GM19468 (cell line): ENCODE data around the gene PCDHGC5.

Experiments used
- ATAC-seq: cut with Tn5 transposase; IDR thresholded peaks from one replicate; pipeline ENCODE4 v1.9.1; 2021; ENCODE audit warnings: mild to moderate bottlenecking, moderate library complexity, moderate number of reproducible peaks; ENCODE audit not compliant: unreplicated experiment; ENCODE audit errors: extremely low read depth

PCDHGC5 gene

DNA sequence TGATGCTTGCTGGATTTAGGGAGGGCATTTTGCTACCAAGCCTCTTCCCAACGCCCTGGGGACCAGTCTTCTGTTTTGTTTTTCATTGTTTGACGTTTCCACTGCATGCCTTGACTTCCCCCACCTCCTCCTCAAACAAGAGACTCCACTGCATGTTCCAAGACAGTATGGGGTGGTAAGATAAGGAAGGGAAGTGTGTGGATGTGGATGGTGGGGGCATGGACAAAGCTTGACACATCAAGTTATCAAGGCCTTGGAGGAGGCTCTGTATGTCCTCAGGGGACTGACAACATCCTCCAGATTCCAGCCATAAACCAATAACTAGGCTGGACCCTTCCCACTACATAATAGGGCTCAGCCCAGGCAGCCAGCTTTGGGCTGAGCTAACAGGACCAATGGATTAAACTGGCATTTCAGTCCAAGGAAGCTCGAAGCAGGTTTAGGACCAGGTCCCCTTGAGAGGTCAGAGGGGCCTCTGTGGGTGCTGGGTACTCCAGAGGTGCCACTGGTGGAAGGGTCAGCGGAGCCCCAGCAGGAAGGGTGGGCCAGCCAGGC is 23.0 kb downstream of the PCDHGC5 start:
- no peak for ATAC-seq

DNA sequence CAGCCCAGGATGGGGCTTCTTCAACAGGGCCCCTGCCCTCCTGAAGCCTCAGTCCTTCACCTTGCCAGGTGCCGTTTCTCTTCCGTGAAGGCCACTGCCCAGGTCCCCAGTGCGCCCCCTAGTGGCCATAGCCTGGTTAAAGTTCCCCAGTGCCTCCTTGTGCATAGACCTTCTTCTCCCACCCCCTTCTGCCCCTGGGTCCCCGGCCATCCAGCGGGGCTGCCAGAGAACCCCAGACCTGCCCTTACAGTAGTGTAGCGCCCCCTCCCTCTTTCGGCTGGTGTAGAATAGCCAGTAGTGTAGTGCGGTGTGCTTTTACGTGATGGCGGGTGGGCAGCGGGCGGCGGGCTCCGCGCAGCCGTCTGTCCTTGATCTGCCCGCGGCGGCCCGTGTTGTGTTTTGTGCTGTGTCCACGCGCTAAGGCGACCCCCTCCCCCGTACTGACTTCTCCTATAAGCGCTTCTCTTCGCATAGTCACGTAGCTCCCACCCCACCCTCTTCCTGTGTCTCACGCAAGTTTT is 23.6 kb downstream of the PCDHGC5 start:
- ATAC-seq, result no peak

DNA sequence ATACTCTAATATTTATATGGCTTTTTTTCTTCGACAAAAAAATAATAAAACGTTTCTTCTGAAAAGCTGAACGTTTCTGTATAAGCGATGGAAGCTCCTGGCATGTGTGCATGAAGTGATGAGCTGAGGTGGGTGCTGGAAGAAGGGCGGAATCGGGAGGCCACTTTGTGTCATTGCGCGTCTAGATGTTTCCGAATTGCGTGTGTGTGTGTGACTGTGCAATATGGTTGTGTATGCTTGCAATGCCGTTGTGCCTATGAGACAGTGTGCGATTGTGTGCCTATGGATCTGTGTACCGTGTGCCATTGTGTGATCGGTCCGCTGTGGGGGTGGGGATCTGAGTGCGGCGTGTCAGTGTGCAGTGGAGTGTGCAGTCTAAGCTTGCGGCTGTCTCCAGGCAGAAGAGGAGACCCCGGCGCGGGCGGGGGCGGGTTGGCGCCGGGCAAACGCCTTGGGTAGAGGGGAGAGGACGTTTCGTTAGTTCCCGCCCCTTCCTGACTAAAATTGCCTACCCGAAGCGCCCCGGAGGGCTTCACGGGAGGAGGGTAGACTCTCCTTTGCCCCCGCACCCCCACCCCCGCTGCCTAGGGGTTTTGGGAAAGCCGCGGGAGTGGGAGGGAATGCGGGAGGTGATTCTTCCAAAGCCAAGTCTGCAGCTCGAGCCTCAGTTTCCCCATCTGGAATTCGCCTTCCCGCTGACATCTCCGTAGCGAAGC is 24.2 kb downstream of the PCDHGC5 start:
- ATAC-seq, result no peak

DNA sequence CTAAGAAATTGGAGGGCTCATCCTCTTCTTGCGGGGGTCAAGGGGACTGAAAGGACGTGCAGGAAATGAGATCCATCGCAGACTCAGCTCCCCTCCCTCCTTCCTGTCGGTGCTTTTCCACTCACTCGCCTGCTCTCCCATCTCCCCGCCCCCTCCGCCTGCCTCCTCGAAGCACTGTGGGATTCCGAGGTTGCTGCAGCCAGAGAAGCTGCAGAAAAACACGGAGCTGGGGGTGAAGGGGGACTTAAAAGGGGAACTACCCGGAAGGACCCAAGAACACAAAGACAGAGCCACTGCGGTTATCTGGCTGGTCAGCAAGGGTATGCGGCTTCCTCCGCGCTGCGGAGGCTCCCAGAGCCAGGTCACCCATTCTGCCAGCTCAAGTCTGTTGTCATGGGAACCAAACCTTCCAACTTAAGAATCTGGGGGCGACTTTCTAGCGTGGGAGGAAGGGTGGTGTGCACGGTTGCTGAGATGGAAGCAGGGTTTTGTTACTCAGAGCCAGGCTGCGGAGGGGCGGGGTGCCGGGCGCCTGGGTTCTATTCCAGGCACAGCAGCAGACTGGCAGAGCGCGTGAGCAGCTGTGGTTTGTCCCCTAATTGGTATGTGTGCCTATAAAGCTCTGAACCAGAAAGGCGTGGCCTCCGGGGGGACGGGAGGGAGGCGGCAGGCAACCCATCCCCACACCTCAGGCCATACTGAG is 24.9 kb downstream of the PCDHGC5 start:
- peak; percentile 11 for ATAC-seq

DNA sequence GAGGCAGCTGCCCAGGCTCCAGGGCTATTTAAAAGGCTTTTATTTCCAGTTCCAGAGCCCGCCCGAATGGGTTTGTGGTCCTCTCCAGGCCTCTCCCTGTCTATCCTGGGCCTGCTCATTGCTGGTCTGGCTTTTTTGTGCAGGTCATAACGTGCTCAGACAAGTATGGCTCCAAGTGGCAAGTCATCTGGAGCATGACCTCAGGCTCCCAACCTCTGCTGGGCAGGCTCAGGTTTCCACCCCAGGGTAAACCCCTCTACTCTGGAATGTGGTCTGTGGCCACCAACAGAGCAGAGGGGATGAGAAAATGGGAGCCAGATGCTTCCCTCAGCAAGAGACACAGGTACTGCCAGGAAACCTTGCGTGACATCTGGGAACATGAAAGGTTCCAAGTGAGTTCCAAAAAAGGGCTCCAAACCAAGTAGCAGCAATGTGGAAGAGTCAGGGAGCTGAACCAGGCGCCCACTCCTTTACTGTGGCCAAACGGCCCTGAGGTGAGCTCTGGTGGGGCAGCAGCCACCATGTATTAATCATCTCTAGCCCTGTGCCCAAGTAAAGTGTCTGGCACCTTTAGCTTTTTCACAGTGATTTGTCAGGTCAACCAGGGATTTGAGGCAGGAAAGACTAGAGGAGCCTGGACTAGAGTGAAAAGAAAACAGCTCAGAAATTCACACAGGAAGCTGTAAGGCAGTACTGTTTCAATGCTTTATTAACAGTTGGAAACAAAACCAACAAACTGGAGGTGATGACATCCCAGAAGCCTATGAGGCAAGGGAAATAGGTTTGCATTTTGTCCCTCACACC is 25.7 kb downstream of the PCDHGC5 start:
- no peak for ATAC-seq

DNA sequence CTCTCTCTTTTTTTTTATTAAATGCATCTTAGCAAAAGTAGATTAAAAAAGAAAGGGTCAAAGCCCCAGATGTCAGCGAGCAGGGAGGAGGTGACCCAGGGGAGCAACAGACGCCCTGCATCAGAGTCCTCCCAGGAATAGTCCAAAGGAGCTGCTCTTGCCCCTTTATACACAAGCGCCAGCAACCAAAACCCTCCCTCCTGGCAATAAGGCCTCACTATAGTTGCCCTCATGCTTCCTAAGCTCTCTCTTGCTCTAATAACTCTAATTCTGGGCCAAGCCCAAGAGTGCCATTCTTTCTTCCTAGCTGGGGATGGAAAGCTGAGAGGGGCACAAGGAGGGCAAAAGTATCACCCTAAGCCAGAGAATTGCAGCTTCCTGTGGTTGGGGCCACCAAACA is 26.3 kb downstream of the PCDHGC5 start:
- no peak for ATAC-seq

DNA sequence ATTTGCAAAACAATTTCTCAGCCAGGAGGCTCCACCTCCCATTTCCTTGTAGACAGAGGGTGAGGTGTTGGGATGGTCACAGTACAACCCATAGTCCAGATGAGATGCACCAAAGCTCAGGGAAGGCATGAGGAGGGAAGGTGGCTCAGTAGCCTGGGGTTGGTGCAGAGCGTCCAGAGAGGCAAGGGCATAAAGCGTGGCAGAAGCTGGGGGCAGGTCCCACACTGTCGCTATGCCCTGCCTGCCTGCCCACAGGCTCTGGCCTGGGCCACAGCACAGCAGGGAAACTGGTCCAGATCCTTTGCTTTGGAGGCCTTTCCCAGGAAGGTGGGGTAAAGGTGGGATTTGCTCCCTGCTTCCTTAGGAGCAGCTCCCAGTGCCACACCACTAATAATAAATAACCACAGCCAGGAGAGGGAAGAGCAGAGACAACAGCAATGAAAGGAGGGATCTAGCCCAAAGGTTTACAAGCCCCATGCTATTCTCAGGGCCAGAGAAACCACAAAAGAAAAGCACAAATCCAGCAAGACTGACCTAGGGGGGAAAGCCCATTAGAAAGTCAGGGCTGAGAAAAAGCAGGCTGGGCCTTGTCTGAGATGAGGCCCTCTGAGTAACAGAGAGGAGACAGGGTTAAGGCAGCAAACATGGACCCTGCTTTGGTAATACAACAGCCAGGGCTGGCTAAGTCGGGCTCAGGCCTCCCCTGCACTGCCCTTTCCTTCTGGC is 27.2 kb downstream of the PCDHGC5 start:
- no peak for ATAC-seq

DNA sequence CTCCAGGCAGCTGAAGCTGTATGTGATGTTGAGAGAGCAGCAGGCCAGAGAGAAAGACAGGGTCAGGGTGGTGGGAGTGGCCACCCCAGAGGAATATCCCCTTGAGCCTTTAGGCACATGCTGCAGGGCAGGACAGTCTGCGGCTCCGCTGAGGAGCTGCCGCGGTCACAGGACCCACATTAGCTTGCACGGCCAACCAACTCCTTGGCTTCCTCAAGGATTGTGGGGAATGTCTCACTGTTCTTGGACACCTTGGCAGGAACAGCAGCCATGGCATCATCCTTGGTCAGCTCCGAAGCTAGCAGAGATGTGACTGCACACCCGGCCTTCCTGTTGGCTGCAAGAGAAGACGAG is 27.8 kb downstream of the PCDHGC5 start:
- ATAC-seq, result no peak

DNA sequence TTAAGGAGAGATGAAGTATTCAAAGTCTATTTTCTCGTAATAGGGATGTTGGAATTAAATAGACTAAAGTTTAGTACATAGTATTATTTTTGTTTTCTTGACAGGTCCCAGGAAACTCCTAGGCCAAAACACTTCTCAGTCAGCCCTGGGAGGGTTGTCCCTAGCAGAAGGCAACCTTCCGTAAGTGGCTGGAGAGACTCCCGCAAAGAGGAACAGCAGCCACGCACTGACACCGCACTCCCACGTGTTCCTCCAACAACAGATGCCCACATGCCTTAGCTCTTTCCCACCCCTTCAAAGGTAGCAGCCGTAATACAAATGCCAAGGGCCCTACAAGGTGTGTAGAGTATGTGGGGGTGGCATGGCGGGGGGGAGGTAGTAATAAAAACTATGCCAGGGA is 28.4 kb downstream of the PCDHGC5 start:
- ATAC-seq, result no peak

DNA sequence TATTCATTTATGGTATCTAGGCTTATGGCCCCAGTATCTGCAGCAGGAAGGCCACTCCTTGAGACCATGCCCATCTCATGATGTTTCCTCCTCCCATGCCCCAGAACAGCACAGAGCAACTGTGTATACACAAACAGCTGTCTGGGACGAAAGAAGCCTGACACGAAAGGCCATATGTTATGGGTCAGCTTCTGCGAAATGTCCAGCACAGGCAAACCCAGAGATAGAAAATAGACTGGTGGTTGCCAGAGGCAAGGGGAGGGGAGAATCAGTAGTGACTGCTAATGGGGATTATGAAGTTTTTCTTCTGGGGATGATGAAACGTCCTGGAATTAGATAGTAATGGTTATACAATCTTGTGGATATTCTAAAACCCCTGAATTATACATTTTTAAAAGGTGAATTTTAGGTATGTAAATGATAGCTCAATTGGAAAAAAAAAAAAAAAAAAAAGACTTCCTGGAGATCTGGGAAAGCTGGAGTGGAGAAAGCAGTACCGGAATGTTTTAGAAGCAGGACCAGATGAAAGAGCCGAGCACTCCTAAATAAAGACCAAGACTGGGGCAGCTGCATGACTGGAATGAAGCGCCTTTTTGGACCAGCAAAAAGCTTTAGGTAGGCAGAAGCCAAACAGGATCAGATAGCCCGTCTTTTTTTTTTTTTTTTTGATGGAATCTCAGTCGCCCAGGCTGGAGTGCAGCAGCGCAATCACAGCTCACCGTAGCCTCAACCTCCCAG is 29.2 kb downstream of the PCDHGC5 start:
- no peak for ATAC-seq

DNA sequence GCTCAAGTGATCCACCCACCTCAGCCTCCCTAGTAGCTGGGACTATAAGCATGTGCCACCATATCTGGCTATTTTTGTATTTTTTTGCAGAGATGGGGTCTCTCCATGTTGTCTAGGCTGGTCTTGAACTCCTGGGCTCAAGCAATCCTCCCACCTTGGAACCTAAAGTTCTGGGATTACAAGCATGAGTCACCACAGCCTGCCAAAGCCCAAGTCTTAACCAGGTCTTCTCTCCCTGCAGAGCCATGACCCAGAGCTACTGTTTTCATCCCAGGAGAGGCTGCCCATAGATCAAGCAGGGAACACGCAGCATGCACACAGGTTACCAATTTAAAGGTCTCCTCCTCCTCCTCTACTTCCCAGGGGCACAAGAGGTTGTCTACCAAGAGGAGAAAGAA is 29.7 kb downstream of the PCDHGC5 start:
- ATAC-seq, result no peak

DNA sequence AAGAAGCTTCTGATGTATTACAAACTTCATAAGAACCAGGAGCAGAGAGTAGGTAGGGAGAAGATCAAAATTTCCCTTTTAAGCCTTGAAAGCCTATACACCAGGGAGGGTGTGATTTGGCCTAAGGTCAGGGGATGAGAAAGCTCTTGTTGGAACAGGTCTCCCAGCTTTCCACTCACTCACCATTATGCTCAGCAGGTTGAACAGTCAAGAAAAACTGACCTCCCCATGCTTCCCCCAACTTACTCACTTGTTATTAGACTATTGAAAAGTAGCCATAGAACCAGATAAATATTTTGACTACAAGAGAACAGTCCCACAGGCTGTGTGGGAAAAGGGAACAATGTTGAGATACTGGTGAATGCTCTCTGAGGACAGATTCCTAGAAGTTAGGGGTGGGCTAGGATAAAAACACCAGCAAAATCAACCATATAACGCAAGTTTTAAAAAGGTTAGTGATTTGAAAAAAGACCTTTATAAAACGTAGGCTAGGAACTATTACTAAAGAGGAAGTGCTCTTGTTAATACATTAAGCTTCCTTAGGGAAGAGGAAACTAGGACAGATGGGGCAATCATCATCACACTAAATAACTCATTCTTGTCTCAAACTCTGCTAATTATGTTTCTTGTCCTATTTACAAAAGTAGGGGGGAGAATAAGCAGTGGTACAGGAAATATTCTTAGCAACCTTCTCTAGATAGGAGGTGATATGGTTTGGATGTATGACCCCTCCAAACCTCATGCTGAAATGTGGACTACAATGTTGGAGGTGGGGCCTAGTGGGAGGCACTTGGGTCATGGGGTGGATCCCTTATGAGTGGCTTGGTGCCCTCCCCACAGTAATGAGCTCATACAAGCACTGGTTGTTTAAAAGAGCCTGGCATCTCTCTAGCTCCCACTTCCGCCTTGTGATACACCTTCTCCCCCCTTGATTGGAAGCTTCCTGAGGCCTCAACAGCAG is 31.0 kb downstream of the PCDHGC5 start:
- ATAC-seq, result no peak

DNA sequence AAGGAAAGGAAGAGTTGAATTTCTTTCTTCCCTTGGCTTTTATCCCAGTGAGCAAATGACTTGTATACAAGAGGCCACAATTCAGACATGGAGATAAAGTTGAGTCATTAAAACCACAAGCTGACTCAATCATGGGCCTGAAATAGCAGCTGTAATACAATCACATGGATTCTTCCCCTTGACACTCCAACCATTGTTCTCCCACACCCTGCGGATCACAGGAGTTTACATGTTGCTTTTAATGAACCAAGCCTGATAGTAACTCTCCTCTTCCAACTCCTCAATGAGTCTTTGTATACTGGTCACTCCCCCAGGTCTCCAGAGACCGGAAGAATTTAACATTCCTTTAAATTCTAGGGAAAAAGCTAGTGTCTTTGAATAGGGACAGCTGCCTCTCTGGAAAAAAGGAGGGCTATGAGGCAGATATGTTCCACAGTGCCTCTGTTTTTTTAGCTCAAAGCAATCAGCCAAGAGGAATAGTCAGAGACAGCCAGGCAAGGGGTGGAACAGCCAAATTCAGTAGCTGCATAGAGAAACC is 32.4 kb downstream of the PCDHGC5 start:
- no peak for ATAC-seq

DNA sequence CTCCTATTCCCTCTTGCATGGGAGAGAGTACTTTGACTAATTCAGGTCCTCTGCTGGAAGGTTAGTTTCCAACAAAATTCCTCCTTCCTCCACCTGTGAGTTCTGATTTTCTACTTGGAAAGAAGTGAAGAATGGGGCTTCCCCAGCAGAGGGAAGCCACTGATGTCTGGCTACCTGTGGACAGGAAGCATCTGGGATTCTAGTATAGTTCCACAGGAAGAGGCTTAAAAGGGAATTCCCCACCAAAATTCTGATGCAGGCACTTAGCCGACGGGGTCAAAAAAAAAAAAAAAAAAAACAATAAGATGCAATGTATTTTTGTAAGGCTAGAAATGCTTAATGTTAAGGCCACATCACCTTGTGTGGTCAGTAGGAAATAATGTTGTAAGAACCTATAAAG is 33.4 kb downstream of the PCDHGC5 start:
- ATAC-seq, result no peak

DNA sequence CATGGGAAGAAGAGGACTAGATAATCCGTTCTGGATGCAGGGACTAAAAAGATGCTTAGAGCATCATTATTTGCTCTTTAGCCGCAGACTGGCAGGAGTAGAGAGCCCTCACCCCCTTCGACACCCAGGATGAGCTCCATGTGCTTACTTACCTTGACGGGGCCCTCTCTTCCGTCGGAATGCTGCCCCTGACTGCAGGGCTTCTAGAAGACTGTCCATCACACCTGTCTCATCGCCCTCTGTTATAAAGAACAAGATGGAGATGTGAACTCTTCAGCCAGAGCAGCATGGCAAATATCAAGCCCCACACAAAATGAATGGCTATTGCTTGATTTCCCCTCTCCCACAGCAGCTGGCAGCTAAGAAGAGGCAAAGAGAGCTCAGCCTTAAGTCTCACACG is 35.1 kb downstream of the PCDHGC5 start:
- ATAC-seq, result no peak

DNA sequence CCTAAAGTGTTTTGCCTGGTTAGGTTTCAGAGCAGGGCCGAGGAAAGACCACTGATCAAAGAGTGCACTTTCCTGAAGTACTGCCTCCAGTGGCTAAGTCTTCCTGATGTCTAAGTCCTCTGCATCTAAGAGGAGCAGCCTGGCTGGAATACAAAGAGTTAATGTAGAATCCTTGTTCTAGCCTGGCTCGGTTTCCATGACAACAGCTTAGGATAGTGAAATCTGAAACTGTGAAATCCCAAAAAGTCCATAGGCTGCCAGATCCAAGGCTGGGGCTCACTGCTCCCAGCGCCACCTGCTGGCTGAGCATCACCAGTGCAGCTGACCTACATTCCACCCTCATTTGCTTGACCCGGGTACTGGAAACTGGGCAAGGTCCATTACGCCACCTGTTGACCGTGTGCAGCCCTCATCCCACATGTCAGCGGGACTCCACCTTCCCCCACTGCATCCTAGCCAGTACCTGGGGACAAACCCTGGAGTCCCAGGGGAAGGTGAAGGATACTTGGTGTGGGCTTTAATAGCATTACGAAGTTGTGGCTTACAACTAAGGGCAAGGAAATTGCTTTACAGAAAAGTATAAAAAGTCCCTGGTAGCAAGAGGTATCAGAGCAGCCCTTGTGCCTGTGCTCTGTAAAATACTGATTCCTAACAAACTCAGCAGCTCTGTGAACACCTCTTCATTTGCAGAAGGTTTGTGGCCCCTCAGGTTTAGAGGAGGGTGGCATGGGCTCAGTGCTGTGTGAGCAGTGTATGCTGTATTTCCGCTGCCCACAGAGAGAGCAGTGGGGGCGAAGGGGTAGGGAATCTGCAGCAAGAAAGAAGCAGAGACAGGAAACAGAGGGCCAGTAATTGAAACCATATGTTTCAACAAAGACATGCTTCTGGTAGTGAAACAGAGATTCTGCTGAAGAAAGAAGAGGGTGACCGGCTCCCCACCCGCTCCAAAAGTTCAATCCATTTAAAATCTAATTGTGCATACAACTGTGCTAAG is 36.0 kb downstream of the PCDHGC5 start:
- ATAC-seq, result peak; percentile 19

DNA sequence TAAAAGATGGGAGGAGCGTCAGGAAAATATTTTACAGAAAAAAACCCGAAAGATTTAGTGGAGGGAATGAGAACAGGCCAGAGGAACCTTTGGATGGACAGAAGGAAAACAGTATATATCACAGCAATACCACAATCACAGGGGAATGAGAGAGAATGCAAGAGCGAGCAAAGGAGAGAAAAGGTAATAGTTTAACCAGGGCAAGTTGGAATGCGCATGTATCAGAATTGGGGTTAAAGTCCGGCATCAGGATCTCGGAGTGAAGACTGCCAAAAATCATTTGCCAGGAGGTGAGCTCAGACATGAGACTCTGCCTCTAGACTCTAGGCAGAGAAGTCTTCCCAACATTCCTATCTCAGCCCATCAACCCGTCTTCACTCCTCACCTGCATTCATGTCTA is 36.8 kb downstream of the PCDHGC5 start:
- ATAC-seq, result no peak
